Dermis microvascular lymphatic vessel endothelial cell (primary cell): ENCODE results near the gene TRIM47. TPM values are rescaled to one million over a fixed set of nuclear protein-coding genes. Genes with fewer than 3 reads are reported as not detected.
"Not testable (repeated sequence)": the region's sequence is repeated elsewhere in the genome, so short reads cannot be mapped to it uniquely, and the experiment has no call there.

ENCODE experiments used
- DNase-seq, 2 donors: peaks; one replicate each; pipeline versions ENCODE4 v3.0.0 to v3.0.0-alpha.2; 2010; ENCODE audit warnings: low read depth in 2 of 2
- total RNA-seq: library from RNA; depleted of rRNA; stranded (reverse); fragments of >200 nt; gene quantifications from 2 replicates; pipeline ENCODE4 v1.2.1, GENCODE V29; 2014

The TRIM47 gene
- total RNA-seq, 1 donor from 2014 or later = 58.4 TPM

GRCh38 chr17:75892556-75893224, 14.3 kb upstream of the TRIM47 start:
- DNase-seq = no peak

- DNase-seq = no peak
These were observed 13.5 kb upstream of the TRIM47 start for GRCh38 chr17:75891605-75892555.

GRCh38 chr17:75891022-75891604, 12.7 kb upstream of the TRIM47 start:
- DNase-seq = no peak

- DNase-seq = no peak
These were observed 11.1 kb upstream of the TRIM47 start for GRCh38 chr17:75889454-75889853.

- no peak for DNase-seq
These were observed 10.1 kb upstream of the TRIM47 start for GRCh38 chr17:75888484-75888883.

- DNase-seq = not testable (repeated sequence)
These were observed 7.5 kb upstream of the TRIM47 start for GRCh38 chr17:75885860-75886259.

- DNase-seq = no peak
These were observed 7.0 kb upstream of the TRIM47 start for GRCh38 chr17:75885431-75885830.

- DNase-seq = no peak
These were observed 3.5 kb upstream of the TRIM47 start for GRCh38 chr17:75881678-75882454.

GRCh38 chr17:75880266-75880665, 1.9 kb upstream of the TRIM47 start:
- DNase-seq = no peak

- DNase-seq = peak; percentile 50 to 80
These were observed 618 bp downstream of the TRIM47 start for GRCh38 chr17:75877752-75878173.

GRCh38 chr17:75876938-75877751, 1.2 kb downstream of the TRIM47 start:
- DNase-seq = peak; percentile 89 to 99

- peak in 1 of 2 donors; percentile 69 for DNase-seq
These were observed 2.0 kb downstream of the TRIM47 start for GRCh38 chr17:75876190-75876937.

- DNase-seq = no peak
These were observed 2.5 kb downstream of the TRIM47 start for GRCh38 chr17:75875940-75876189.

GRCh38 chr17:75875182-75875939, 3.0 kb downstream of the TRIM47 start:
- peak in 1 of 2 donors; percentile 36 for DNase-seq

GRCh38 chr17:75874323-75875181, 3.8 kb downstream of the TRIM47 start:
- DNase-seq = no peak

- DNase-seq = no peak
These were observed 4.6 kb downstream of the TRIM47 start for GRCh38 chr17:75873587-75874322.

GRCh38 chr17:75872434-75873351, 5.7 kb downstream of the TRIM47 start:
- DNase-seq = peak; percentile 86 to 98
